HepG2 (cell line): ENCODE data around the gene COX6B1. TPM values are rescaled to one million over a fixed set of nuclear protein-coding genes. Genes with fewer than 3 reads are reported as not detected.

Experiments
- ATAC-seq: fragments of 200-7000 bp; cut with Tn5 transposase; 3 replicates; pipeline ENCODE4 v1.9.1; 2020; ENCODE audit warnings: mild to moderate bottlenecking, moderate library complexity
- BruUV-seq: library from RNA; stranded (reverse); fragments of 400-500 nt; replicated peaks from 2 replicates; lab custom pipeline; 2021; lab: Mats Ljungman, UMichigan
- CTCF ChIA-PET: fragments of 300-600 bp; formaldehyde crosslinking; extraction: SDS; loops from one replicate; lab custom pipeline; 2021; ENCODE audit warnings: low total read pairs, inconsistent platforms, low intra/inter-chr PET ratio; lab: Yijun Ruan, JAX
- POLR2A ChIA-PET: fragments of 350-600 bp; sonication (Branson Sonifier 250); formaldehyde crosslinking; loops from one replicate; lab custom pipeline; 2020; ENCODE audit warnings: antibody characterized with exemption, inconsistent platforms; lab: Yijun Ruan, JAX
- DNase-seq: peaks from one replicate; pipeline ENCODE4 v3.0.0-alpha.2; 2015; ENCODE audit warnings: low spot score
- FAIRE-seq: peaks from 3 replicates; lab custom pipeline; 2011; peaks lifted over from hg19 to GRCh38; lab: Jason Lieb, UNC
- H2AFZ ChIP-seq: one replicate; pipeline ENCODE4 v1.6.1; 2011; ENCODE audit warnings: low read length, inconsistent platforms
- H3K27ac ChIP-seq: fragments of 300-600 bp; 3 replicates; pipeline ENCODE4 v1.8.0; 2011; ENCODE audit warnings: mixed run types, mild to moderate bottlenecking, mixed read lengths, low read length, inconsistent platforms; ENCODE audit not compliant: insufficient read depth; ENCODE audit errors: extremely low read length
- H3K27me3 ChIP-seq, 2 experiments: fragments of 200-600 bp in 1 of 2; 2 replicates in 1 of 2; 3 replicates in 1 of 2; pipeline versions ENCODE4 v1.6.0 to v1.8.0; 2011; ENCODE audit warnings: low read length in 2 of 2, mild to moderate bottlenecking in 2 of 2, moderate library complexity in 2 of 2, inconsistent platforms in 1 of 2; ENCODE audit not compliant: insufficient read depth in 2 of 2, control insufficient read depth in 1 of 2
- H3K36me3 ChIP-seq, 2 experiments: fragments of 200-600 bp in 1 of 2; replicated peaks in 1 of 2; 2 replicates in 1 of 2; 3 replicates in 1 of 2; pipeline versions ENCODE4 v1.5.1 to v1.8.0; 2011; ENCODE audit warnings: low read length in 2 of 2, inconsistent platforms in 1 of 2; ENCODE audit not compliant: insufficient read depth in 2 of 2, control insufficient read depth in 1 of 2
- H3K4me1 ChIP-seq: 2 replicates; pipeline ENCODE4 v1.5.1; 2012; ENCODE audit warnings: low read length, inconsistent platforms; ENCODE audit not compliant: insufficient read depth
- H3K4me2 ChIP-seq: 2 replicates; pipeline ENCODE4 v1.6.0; 2011; ENCODE audit warnings: low read depth, low read length, inconsistent platforms
- H3K4me3 ChIP-seq, 3 experiments: fragments of 200-600 bp in 1 of 3; sonication (generic), shearing (Covaris generic) in 1 of 3; replicated peaks in 1 of 3; 2 replicates each; pipeline ENCODE4 v1.5.1; 2011 to 2016; ENCODE audit warnings: low read length in 3 of 3, inconsistent platforms in 2 of 3, low read depth in 2 of 3, mild to moderate bottlenecking in 2 of 3, control low read depth in 1 of 3, mixed read lengths in 1 of 3; ENCODE audit not compliant: insufficient read depth in 1 of 3
- H3K79me2 ChIP-seq: one replicate; pipeline ENCODE4 v1.6.1; 2011; ENCODE audit warnings: low read length, inconsistent platforms; ENCODE audit not compliant: insufficient read depth
- H3K9ac ChIP-seq: 2 replicates; pipeline ENCODE4 v1.6.0; 2011; ENCODE audit warnings: mild to moderate bottlenecking, low read depth, low read length, inconsistent platforms; ENCODE audit not compliant: insufficient read depth
- H3K9me3 ChIP-seq: 2 replicates; pipeline ENCODE4 v1.5.1; 2012; ENCODE audit warnings: mild to moderate bottlenecking, low read length
- H4K20me1 ChIP-seq: 2 replicates; pipeline ENCODE4 v1.6.0; 2011; ENCODE audit warnings: inconsistent platforms, mild to moderate bottlenecking, low read length, moderate library complexity; ENCODE audit not compliant: insufficient read depth
- HNRNPK ChIP-seq: fragments of 200-400 bp; formaldehyde crosslinking; IDR thresholded peaks from 2 replicates; pipeline ENCODE4 v1.6.1; 2018; ENCODE audit warnings: low read length, low read depth, moderate library complexity, mild to moderate bottlenecking; ENCODE audit not compliant: poor library complexity, severe bottlenecking
- MNT ChIP-seq: fragments of 450-650 bp; IDR thresholded peaks from 2 replicates; pipeline ENCODE4 v1.6.1; 2016
- RBFOX2 ChIP-seq: fragments of 200-400 bp; formaldehyde crosslinking; IDR thresholded peaks from 2 replicates; pipeline ENCODE4 v1.6.1; 2017; ENCODE audit warnings: low read depth, mild to moderate bottlenecking, low read length
- TARDBP ChIP-seq: sonication (generic); formaldehyde crosslinking; IDR thresholded peaks from 2 replicates; pipeline ENCODE4 v1.8.0; 2022; ENCODE audit warnings: mild to moderate bottlenecking, missing genetic modification reagents
- TBX3 ChIP-seq: fragments of 450-650 bp; IDR thresholded peaks from 2 replicates; pipeline ENCODE4 v1.6.1; 2017; ENCODE audit warnings: antibody characterized with exemption, mild to moderate bottlenecking, inconsistent platforms, borderline replicate concordance
- ZNF350 ChIP-seq: sonication (generic); formaldehyde crosslinking; IDR thresholded peaks from 2 replicates; pipeline ENCODE4 v1.4.0; 2020; ENCODE audit warnings: mild to moderate bottlenecking, low read depth, missing genetic modification reagents, borderline replicate concordance
- ZNF616 ChIP-seq: sonication (generic); formaldehyde crosslinking; IDR thresholded peaks from 2 replicates; pipeline ENCODE4 v1.5.0; 2020; ENCODE audit warnings: low read depth, mild to moderate bottlenecking, missing genetic modification reagents
- ZNF75D ChIP-seq: sonication (generic); formaldehyde crosslinking; IDR thresholded peaks from 2 replicates; pipeline ENCODE4 v1.8.1; 2023; ENCODE audit warnings: missing genetic modification reagents, mild to moderate bottlenecking, borderline replicate concordance
- WGBS: methylation state at CpG from one replicate; pipeline ENCODE4 v1.1.6; 2017; ENCODE audit warnings: low lambda C conversion rate; 5-methylcytosine and 5-hydroxymethylcytosine counted together
- in situ Hi-C: cut with HindIII; loops from 2 replicates; pipeline ENCODE4 v1.10.0; 2017; ENCODE audit warnings: low pct_unique_long_range_greater_than_20kb; ENCODE audit not compliant: extremely low pct_ligation_motif_present
- intact Hi-C: fragments of 100-400 bp; cut with micrococcal nuclease; formaldehyde crosslinking; loops from one replicate; pipeline ENCODE4 v1.10.0; 2022; ENCODE audit not compliant: unreplicated experiment
- polyA plus RNA-seq, 8 experiments: library from polyadenylated mRNA; depleted of rRNA in 3 of 8; stranded (reverse) in 7 of 8; unstranded in 1 of 8; fragments of >200 nt; fragmentation: Illumina TruSeq in 4 of 8; extraction: Trizol in 4 of 8; gene quantifications; 2 replicates each; pipeline versions ENCODE4 v1.2.1 to v1.2.3, GENCODE V29; 2011 to 2016; ENCODE audit warnings: low read depth in 4 of 8, missing spikeins in 1 of 8, mixed read lengths in 1 of 8; ENCODE audit not compliant: insufficient read depth in 1 of 8
- total RNA-seq, 5 experiments: library from RNA; depleted of rRNA; stranded (reverse); fragments of >200 nt; fragmentation: Illumina TruSeq; extraction: Trizol; gene quantifications; 2 replicates each; pipeline ENCODE4 v1.2.3, GENCODE V29; 2016; ENCODE audit warnings: low read depth in 1 of 5

Gene COX6B1
- total and polyA plus RNA-seq, 2 of the 13 experiments (the other 11 are each of a cell fraction or from before 2014, with no cell fraction given): 481 to 487 TPM

- 97% methylated on average over 25 of the region's 25 CpGs for WGBS
Measured at GRCh38 chr19:35637165-35637564, 11.0 kb upstream of the COX6B1 start.

GRCh38 chr19:35639321-35639639 is 8.8 kb upstream of the COX6B1 start:
- ATAC-seq (no peak), DNase-seq (no peak), FAIRE-seq (no peak)
- H2AFZ ChIP-seq: no peak overlapping the region
- no TSS peak for BruUV-seq
- H4K20me1 ChIP-seq: no peaks in the 10 kb centered on the region
- POLR2A ChIA-PET: no interaction called here
- H3K79me2 ChIP-seq: no peaks in the 10 kb centered on the region
- H3K4me3 ChIP-seq: no peak overlapping the region
- TF ChIP-seq ZNF350 (CRISPR knock-in tag) (no peak), MNT (peak; percentile 49)
- intact Hi-C loops (no loop called here), in situ Hi-C loops (no loop called here)
- peaks cover 5 to 26% of the 10 kb centered on the region in 2 experiments for H3K36me3 ChIP-seq
- no peaks in the 10 kb centered on the region for H3K27me3 ChIP-seq
- no peak overlapping the region for H3K4me2 ChIP-seq
- H3K9ac ChIP-seq: no peak overlapping the region
- CTCF ChIA-PET: no interaction called here
- WGBS: 81% methylated on average over 6 of the region's 6 CpGs
- H3K4me1 ChIP-seq: peaks cover 20% of the 10 kb centered on the region
- no peaks in the 10 kb centered on the region for H3K9me3 ChIP-seq
- no peak overlapping the region for H3K27ac ChIP-seq

More at GRCh38 chr19:35637165-35637564, 11.0 kb upstream of the COX6B1 start:
- intact Hi-C loops (no loop called here), in situ Hi-C loops (no loop called here)
- Histone ChIP-seq H3K4me2 (no peak overlapping the region), H3K9ac (no peak overlapping the region), H3K79me2 (no peaks in the 10 kb centered on the region), H3K27ac (no peak overlapping the region), H3K9me3 (no peaks in the 10 kb centered on the region), H3K27me3 (no peaks in the 10 kb centered on the region), H2AFZ (no peak overlapping the region), H3K4me1 (peaks cover 10% of the 10 kb centered on the region), H3K4me3 (no peak overlapping the region), H4K20me1 (no peaks in the 10 kb centered on the region), H3K36me3 (peaks cover 14 to 45% of the 10 kb centered on the region in 2 experiments)
- ATAC-seq: no peak
- BruUV-seq: no TSS peak
- ChIA-PET CTCF (no interaction called here), POLR2A (interaction anchor here (1.0 to 1.5 kb wide), 3 partner anchors 11 to 79 kb away, joined by 3 to 7 read pairs (median 3); partner anchors contain the start of genes COX6B1 and HAUS5)
- TF ChIP-seq TARDBP (no peak), ZNF75D (no peak), RBFOX2 (peak; percentile 38; the same call in 1 of the 2 replicates), TBX3 (no peak), ZNF616 (no peak), HNRNPK (no peak)
- no peak for DNase-seq
- no peak for FAIRE-seq
